ENCODE results near the gene ZMIZ1. TPM values are rescaled to one million over a fixed set of nuclear protein-coding genes. Genes with fewer than 3 reads are reported as not detected.

The ZMIZ1 gene
- total RNA-seq, 1 donor from 2014 or later = 29.5 TPM

GRCh38 chr10:79247373-79248137 lies 178.8 kb downstream of the ZMIZ1 start:
- DNase-seq = no peak

- DNase-seq = no peak
Observed at GRCh38 chr10:79248341-79249185, 179.8 kb downstream of the ZMIZ1 start.

DNA sequence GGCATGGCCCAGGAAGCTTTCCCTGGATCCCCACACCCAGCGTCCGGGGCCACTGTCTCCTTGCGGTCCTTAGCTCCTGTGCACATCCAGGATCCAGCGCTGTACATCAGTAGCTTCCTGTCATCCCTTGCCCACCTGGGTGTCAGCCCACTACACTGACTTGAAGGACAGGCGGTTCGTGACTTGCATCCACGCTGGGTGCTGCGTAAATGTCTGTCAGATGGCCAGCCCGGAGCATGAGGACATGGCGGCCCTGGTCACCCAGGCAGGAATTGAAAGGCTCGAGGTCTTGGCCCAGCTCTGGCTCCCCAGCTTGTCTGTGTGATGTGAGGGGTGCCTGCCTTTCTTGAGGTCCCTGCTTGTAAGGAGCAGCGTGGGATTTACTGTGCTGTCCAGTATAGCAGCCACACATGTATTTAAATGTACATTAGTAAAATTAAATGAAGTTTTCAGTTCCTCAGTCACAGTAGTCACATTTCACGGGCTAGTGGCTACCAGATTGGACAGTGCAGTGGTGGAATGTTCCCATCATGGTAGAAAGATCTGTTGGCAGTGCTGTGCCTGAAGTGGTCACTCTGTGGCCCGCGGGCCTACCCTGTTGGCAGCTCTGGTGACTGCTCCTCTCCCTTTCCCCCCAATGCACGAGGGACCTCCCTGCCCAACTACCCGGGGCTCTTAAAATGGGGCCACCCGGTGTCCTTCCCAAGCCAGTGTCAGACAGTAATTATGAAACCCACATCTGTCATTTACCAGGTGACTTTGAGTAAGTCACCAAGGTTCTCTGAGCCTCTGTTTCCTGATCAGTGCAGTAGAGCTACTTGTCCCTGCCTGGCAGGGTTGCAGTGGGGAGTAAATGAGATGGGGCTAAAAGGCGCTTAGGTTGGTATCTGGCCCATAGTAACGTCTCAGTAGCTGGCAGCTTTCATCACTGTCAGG lies 180.7 kb downstream of the ZMIZ1 start:
- no peak for DNase-seq

- DNase-seq = no peak
Observed at GRCh38 chr10:79250259-79250658, 181.5 kb downstream of the ZMIZ1 start.

GRCh38 chr10:79252450-79252849 lies 183.7 kb downstream of the ZMIZ1 start:
- no peak for DNase-seq

- no peak for DNase-seq
Observed at GRCh38 chr10:79252971-79253370, 184.2 kb downstream of the ZMIZ1 start.

GRCh38 chr10:79253704-79254103 lies 184.9 kb downstream of the ZMIZ1 start:
- no peak for DNase-seq

- no peak for DNase-seq
Observed at GRCh38 chr10:79254333-79255006, 185.7 kb downstream of the ZMIZ1 start.

DNA sequence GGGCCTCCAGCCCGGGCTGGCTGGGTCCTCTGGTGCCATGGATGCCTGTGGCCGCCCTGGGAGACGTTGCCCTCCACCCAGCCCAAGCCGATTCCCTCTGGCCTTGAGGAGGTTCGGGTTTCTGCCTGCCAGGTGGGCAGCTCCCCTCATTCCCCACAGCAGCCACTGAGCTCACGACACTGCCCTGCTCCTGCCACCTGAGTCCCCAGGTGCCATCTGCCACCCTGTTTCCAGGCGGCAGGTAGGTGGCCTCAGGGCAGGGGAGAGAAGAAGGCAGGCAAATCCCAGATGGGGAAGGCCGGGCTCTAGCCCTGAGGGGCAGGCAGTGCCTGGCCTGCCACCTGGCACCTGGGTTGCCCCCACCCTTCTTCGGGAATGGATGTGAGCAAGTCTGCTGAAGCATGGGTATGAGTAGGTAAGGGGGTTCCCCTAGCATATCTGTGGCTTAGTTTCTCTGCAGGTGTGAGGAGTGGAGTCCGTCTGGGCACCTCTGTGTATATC lies 186.3 kb downstream of the ZMIZ1 start:
- DNase-seq = no peak

- no peak for DNase-seq
Observed at GRCh38 chr10:79256264-79256806, 187.6 kb downstream of the ZMIZ1 start.

DNA sequence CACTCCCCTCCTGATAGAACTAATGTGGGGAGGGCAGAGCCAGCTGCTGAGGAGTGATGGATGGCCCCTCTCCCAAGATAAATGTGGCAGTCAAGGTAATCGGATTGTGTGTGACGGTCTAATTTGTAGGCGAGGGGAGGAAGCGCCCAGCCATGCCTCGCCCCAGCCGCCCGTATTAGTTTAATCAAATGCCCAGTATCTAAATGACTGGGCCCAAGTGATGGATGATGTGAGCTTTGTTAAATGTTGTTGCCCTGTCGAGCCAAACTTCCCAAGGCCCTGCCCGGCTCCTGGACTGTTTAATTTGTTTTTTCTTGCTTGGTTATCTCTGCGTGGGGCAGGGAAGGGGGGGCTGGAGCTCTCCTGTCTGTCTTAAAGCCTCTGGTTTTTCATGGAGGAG lies 190.1 kb downstream of the ZMIZ1 start:
- DNase-seq = no peak

DNA sequence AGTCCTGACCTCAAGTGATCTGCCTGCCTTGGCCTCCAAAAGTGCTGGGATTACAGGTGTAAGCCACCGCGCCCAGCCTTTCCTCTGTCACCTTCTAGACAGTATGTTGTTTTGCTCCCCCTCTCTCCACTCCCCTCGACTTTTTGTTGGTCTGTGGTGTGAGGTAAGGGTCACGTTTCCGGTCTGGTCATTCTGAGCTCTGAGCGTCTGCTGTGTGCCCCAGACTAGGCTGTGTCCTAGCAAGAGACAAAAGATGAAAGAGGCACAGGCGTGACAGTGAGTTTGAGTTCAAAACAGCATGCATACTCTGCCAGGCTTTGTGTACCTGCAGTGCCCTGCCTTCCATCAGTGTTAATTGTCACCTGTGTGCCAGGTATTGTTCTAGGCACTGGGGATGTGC lies 191.1 kb downstream of the ZMIZ1 start:
- no peak for DNase-seq

DNA sequence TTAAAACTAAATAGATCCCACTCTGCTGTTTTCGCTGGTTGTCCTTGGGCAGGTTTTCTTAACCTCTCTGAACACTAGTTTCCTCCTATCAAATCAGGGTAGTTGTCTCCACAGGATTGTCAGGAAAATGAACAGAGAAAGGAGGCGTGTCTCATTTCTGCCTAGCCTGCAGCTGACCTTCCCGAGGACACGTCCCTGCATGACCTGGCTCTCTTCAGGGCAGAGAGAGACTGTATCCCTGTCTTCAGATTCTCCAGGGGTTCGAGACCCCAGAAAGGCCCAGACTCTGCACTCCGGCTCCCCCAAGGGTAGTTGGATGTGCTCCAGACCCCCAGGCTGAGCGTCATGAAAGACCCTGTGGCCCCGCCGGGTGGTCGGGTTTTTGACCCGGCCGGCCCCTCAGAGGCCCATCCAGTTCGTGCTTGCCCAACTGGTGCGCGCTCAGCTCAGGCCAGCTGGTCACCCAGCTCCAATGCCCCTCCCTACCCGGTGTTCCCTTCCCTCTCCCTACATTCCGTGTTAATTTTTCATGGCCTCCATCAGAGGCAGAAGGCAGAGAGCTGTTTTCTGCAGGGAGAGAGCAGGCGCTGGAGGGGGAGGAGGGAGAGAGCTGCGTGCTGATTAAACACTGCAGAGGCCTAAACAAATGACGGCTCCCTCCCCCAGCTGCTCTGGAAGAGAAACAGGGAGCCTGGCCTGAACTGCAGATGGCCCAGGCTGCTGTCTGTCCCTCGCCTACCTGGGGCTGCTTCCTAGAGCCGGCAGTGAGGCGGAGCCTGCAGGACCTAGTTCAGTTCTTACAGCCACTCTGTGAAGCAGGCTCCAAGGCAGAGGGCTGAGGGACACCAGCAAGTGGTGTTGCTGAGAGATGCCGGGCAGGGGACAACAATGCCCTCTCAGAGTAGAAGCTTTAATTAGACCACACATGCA lies 192.3 kb downstream of the ZMIZ1 start:
- peak; percentile 64 for DNase-seq

- DNase-seq = no peak
Observed at GRCh38 chr10:79262131-79262530, 193.4 kb downstream of the ZMIZ1 start.

GRCh38 chr10:79262959-79263746 lies 194.4 kb downstream of the ZMIZ1 start:
- no peak for DNase-seq

GRCh38 chr10:79263939-79264338 lies 195.2 kb downstream of the ZMIZ1 start:
- no peak for DNase-seq

- no peak for DNase-seq
Observed at GRCh38 chr10:79264942-79265341, 196.2 kb downstream of the ZMIZ1 start.

GRCh38 chr10:79266084-79266483 lies 197.3 kb downstream of the ZMIZ1 start:
- no peak for DNase-seq

GRCh38 chr10:79266543-79267312 lies 198.0 kb downstream of the ZMIZ1 start:
- peak; percentile 38 for DNase-seq

All from occipital lobe (tissue), 2 donors.